Putamen (tissue), 1 donor: ENCODE results near the gene FBXO10.
"Not testable (repeated sequence)": the region's sequence is repeated elsewhere in the genome, so short reads cannot be mapped to it uniquely, and the experiment has no call there.

Source experiments
- DNase-seq: peaks from one replicate; pipeline ENCODE4 v3.0.0-alpha.2; 2016; ENCODE audit warnings: low spot score

FBXO10 gene

DNA sequence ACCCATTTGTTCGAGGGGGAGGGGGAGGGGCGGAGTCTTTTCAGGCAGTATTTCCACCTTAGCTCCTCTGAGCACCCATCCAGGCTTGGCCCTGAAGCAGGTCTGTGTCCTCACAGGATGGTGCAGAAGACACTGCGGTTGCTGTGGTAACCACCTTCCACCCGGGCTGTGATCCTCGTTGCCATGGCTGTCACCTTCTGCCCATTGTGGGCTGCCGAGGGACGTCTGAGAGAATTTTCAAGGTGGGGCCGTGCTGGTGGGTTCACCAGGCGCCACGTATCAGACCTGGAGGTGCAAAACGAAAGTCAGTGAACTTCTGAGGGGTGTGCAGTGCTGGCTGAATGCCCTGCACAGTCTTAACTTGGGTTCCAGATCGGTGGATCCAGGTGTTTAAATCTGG is 63.7 kb downstream of the FBXO10 start:
- DNase-seq, result no peak

DNA sequence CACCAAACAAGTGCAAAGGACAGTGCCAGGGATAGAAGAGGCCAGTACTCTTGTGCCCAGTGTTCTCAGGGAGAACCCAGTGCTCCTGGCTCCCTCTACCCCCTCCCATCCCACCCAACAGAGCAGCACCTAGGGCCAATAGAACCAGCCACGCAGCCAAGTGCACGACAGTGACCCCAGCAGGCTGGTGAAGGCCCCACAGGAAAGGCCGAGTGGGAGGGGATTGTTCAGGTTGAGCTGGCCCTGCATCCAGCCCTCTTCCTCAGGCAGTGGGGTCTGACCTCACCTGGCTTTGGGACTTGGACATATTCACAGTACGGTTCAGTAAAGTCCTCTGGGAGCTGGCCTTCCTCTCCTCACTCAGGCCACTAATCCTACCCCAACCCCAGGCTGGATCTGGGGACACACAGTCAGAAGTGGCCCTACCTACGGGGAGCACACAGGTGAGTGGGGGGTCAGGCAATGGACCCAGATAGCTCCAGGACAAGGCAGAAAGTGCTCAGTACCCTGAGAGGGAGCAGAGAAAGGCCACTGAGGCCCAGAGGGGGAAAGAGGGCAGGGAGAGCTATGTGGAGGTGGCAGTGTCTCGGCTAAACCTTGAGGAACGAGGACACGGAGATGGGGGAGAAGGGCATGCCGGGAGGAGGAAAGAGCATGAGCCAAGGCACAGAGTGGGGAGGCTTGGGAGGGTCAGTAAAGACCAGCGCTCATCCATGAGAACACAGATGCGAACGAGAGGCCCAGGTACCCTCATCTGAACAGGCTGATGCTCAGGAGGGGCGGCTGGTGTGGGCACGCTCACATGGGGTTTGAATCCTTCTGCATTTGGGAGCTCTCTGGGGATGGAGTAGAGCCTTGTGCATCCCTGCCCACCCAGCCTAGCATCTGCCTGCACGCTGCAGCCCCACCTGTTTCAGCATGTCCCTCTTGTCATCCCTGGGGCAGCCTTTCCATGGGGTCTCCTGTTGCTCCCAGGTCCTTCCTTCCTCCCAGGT is 64.9 kb downstream of the FBXO10 start:
- DNase-seq, result no peak

DNA sequence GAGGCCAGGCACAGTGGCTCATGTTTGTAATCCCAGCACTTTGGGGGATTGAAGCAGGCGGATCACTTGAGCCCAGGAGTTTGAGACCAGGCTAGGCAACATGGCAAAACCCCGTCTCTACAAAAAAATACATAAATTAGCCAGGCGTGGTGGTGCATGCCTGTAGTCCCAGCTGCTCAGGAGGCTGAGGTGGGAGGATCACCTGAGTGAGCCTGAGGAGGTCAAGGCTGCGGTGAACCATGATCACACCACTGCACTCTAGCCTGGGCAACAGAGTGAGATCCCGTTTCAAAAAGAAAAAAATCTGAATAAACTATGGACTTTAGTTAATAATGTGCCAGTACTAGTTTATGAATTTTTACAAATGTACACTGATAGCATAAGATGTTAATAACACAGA is 66.1 kb downstream of the FBXO10 start:
- DNase-seq, result not testable (repeated sequence)

DNA sequence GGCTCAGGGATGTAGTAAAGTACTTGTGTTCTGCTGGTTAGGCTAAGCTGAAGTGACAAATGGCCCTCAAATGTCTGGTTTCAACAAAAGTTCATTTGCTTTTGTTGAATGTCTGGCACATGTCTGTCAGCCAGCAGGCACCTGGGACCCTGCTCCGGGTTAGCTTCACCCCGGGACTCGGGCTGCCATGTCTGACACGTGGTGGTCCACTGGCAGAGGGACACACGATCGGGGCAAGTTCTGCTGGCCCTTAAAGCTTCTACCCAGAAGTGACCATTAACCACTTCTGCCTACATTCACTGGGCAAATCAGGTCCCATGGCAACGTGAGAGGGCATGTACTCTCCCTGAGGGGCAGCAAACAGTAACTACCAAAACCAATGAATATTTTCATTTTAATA is 66.6 kb downstream of the FBXO10 start:
- no peak for DNase-seq

DNA sequence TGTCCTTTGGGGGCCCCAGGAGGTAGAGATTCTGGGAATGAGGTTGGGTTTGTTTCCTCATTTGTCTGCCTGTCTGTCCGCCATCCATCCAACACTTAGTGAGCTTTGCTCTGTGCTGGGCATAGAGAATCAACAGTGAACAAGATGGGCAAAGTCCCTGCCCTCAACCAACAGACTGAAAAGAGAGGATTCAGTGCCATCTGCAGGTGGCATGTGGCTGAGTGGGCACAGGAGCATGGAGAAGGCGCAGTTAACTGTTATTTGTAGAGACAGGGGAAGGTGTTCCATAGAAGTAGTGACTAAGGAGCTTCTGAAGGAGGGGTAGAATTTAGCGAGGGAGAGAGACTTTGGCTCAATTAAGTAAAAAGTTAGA is 67.4 kb downstream of the FBXO10 start:
- no peak for DNase-seq

DNA sequence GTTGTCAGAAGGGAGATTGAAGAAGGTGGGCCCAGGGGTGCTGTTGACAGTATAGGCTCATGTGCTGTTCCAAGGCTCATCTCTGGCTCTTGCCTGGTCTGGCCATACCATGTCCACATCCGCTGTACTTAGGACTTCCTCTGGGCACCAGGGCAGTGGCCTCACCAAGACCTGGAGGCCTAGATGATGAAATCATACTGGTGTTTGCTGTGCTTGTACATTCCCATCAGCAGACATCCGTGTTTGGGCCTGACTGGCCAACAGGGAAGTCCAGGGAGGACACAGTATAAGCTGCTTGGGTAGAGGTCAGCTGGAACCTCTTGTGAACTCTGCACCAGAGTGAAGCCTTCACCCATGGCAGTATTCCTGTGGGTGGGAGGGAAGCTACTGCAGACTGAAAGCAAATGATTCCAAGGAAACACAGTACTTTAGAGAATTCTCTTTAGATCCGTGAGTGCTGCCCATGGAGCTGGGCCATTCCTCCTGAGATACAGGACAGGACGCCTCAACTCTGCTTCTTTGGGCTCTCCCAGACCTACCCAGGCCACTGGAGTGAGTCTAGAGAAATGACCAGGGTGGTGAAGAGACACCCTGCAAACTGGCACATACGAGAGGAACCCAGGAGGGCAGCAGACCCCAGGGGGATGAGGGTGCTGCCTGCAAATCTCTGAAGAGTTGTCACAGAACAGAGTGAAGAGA is 67.9 kb downstream of the FBXO10 start:
- DNase-seq, result no peak

DNA sequence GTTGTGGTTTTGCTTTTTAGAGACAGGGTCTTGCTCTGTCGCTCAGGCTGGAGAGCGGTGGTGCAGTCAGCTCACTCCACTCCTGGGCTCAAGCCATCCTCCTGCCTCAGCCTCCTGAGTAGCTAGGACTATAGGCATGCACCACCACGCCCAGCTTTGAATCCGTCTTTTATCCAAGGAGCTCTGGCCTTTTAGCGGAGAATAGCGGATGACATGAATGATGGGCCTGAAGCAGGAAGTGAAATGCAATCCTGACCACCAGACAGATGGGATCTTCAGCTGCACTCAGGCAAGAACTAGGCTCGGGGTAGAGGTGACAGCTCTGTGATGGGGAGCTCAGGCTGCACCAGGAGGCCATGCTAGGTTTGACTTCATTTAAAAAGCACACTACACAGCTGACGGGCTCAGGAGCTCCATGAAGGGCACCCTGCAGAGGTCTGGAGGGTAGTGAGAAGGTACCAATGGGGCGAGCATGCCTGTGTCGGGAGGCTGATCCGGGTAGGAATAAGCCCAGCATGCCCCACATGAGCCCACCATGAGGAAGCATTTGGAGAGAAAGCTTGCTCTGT is 68.5 kb downstream of the FBXO10 start:
- DNase-seq, result no peak

DNA sequence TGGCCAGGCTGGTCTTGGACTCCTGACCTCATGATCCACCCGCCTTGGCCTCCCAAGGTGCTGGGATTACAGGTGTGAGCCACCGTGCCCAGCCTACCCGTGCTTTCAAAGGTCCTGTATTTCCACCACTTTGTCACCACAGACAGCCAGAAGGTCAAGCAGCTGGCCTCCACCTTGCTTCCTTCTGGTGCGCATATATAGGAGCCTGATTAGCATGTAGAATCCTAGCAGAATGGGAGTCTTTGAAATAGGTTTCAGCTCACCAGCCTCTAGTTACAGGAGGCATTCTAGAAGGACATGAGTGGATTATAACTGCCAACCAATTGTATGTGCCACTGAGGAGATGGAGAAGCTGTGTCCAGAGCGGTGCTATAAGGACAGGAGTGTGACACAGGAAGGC is 71.6 kb downstream of the FBXO10 start:
- no peak for DNase-seq

DNA sequence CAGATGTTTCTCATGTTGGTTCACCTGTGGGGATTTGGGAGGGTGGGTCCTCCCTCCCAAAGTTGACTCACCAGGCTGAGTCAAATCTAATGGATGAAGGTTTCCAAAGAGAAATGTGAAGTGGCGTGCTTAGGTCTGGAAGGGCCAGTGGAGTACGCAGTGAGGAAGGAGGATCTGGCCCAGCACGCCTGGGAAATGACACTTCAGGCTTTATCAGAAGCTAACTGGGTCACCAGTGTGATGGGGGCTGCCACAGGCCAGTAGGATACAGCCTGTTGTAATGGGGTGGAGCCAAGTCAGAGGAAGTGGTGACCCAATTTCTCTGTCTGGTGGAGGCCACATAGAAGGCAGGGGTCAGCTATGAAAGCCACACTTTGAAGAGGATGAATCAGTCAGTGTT is 72.4 kb downstream of the FBXO10 start:
- DNase-seq, result no peak

DNA sequence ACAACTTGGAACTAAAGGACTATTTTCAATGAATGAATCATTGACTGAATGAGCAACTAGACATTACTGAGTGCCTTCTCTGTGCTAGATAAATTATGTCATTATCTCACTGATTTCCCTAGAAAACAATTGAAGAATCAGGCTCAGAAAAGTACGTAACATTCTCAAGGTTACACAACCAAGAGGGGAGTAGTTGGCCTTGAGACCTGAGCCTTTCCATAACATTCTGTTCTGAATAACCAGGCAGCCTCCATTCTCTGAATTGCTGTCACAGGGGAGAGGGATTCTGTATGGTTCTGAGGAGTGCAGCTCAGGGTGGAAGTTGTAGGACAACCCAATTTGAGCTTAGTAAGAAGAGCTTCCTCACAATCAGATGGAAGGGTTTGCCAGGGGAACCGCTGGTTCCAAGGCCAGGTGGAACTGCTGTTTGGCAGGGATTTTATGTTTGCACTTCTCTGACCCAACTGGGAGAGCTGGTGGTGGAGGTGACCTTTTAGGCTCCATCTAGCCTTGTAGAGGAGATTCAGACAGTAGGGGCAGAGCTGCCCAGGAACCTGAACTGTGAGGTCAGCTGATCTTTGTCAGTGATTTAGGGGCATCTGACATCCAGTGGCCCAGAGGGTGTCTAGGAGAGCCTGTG is 74.1 kb downstream of the FBXO10 start:
- no peak for DNase-seq

DNA sequence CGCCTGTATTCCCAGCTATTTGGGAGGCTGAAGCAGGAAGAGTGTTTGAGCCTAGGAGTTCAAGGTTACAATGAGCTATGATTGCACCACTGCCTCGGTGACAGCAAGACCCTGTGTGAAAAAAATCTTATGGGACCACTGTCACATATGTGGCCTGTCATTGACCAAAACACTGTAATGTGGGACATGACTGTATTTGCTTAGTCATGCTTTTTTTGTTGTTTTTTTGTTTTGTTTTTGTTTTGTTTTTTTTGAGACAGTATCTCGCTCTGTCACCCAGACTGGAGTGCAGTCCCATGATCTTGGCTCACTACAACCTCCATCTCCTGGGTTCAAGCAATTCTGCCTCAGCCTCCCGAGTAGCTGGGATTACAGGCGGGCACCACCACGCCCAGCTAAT is 76.9 kb downstream of the FBXO10 start:
- DNase-seq, result no peak

DNA sequence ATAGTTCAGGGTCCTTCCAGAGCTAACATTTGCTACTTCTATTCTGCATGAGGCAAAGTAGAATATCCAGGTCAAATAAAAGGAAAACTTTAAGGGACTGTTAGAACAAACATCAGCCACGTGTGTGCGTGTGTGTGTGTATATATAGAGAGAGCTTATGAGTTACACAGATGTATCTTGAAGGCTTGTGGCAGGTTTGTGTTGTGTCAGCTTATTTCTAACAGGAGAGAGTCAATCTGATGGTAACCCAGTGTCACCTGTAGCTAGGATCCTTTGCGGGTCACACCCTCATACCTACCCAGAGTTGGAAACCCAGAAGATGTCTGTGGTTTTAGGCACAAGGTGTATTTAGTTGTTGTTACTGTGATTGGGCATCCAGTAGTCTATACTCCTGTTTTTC is 77.7 kb downstream of the FBXO10 start:
- DNase-seq, result no peak

DNA sequence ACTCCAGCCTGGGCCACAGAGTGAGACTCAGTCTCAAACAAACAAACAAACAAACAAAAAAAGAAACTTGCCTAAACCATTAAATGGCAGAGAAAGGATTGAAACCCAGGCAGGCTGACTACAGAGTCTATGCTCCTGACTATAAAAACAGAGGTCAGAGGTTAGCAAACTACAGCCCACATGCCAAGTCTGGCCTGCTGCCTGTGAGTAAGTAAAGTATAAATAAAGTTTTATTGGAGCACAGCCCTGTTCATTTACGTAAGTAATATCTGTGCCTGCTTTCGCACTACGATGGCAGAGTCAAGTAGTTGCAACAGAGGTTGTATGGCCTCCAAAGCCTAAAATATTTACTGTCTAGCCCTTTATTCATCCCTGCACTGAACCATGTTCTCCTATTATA is 78.9 kb downstream of the FBXO10 start:
- DNase-seq, result no peak

DNA sequence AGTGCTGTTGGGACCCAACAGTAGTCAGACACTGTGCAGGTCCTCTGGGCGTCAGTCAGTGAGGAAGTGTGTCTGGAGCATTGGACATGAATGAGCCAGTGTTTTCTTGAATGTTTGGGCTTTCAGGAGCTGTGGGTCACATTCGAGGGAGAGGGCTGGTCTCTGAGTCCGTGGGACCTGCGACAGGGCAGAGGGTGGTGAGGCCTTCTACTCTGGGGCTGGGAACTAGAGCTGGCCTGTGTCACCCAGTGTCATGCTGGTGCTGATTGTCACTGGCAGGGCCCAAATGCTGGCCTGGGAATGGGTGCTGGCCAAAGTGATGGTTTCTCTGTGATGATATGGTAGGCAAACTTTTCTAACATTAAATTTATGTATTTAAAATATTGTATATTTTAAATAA is 80.2 kb downstream of the FBXO10 start:
- no peak for DNase-seq

DNA sequence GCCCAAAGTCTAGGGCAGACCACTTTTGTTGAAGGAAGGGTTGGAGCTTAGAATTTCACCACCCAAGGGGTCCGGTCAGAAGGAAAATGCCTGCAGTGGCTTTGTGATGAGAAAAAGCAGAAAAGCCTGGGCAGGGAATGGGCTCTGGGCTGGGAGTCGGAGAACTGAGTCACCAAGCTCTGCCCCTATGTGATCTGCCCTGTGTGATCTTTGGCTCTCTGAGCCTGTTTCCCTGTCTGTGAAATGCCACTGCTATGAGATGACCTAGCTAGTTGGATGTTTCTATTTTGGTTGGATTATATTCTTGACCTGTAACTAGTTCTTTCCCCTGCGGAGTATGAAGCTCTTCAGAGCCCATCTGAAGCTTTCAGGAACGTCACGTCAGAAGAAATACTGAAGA is 80.6 kb downstream of the FBXO10 start:
- no peak for DNase-seq

DNA sequence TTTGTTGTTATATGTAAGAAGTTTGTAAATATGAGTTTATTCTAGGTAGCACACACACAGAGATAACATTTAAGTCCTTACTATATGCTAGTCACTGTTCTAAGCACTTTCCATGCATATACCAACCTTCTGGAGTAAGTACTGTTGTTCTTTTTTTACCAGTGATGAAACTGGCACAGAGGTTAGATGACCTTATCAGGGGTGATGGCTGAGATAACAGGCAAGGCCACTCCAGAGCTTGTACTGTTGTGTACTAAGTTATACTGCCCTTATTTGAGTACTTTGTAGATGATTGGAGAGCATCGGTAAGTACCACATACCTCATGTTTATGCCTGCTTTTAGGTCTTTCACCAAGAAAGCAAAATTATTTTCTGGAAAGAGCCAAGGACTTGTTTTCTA is 84.2 kb downstream of the FBXO10 start:
- DNase-seq, result no peak

DNA sequence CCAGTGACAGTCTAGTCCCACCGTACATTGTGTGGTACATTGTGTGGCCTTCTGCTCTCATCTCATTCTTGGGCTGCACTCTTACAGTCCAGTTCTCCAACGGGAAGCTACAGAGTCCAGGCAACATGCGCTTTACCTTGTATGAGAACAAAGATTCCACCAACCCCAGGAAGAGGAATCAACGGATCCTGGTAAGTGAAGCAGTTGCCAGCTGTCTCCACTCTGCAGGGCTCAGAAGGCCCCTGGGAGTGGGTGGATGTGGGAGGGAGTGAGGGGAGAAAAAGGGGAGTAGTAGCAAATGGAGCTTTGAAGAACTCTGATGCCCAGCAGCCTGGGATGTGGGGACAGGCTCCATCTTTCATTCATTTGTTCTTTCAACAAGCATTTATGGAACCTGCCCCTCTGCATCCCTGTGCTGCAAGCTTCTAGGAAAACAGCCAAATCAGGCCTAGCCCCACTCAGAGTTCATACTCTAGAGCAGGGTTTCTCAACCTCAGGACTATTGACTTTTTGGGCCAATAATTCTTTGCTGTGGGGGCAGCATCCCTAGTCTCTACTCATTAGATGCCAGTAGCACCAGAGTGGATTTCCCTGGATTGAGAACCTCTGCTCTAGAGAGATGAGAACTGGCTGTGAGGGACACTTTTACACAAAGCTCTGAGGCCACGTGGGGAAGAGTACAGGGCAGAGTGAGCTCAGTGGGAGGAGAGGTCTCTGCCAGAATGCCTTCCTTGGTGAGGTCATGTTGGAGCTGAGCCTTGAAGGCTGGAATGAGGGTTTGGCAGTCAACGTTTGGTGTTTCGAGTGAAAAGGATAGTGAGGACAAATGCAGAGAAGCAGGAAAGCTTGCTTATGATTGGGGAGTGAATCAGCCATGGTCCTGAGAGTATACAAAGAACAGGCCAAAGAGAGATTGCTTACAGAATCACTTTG is 89.3 kb downstream of the FBXO10 start:
- no peak for DNase-seq

DNA sequence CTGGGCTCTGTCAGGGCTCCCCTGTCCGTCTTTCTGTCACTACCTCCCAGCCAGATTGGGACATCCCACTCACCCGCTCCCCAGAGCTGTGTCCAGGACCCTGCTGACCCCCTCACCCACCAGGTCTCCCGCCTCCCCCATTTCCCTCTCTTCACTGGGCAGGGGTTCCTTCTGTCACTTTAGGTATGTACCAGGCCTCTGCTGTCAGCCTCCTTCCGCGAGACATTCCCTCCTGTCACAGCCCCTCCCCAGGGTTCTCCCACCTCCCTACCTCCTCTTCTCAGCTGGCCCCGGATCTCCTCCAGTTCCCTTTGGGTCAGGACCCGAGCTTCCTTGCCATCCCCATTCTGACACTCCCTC is 89.9 kb downstream of the FBXO10 start:
- DNase-seq, result no peak

DNA sequence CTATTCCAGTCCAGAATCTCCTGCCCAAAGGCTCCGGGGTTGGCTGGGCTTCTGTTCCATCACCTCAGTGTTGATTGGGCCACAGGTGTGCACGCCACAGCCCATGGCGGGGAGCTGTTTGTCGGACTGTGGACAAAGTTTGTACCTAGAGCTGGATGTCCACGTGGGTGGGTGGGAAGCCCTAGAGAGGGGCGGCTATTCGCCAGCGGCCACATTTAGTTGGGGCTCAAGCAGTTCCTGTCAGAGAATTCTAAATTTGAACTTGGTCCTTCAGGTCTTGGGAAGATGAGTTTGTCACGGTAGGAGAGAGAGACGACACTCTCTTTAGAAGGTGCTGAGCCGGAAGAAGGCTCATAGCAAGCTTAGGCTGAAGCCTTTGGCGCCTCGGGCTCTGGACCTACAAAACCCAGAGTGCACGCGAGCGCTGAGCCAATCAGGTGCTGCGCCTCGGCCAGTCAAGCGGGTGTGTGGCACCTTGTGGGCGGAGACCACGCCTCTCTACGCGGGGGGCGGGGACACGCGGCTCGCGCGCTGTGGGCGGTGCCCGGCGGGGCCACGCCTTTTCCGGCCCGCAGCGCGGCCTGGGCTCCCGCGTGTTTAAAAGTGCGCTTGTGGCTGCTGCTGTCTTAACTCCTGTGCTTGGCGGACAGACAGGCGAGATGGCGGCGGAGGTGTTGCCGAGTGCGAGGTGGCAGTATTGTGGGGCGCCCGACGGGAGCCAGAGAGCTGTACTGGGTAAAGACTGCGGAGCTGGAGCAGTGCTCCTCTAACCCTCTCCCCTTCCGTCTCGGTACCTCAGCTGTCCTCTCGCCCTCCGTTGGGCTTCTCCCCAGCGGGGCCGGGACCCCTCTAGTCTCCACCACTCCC is 90.6 kb downstream of the FBXO10 start, which contains the start of gene POLR1E:
Gene POLR1E (plus strand): TSS at position 560 of the 867 bp plus-strand sequence. CDS start 100 bp downstream, at position 660.
- peak; percentile 89 for DNase-seq

DNA sequence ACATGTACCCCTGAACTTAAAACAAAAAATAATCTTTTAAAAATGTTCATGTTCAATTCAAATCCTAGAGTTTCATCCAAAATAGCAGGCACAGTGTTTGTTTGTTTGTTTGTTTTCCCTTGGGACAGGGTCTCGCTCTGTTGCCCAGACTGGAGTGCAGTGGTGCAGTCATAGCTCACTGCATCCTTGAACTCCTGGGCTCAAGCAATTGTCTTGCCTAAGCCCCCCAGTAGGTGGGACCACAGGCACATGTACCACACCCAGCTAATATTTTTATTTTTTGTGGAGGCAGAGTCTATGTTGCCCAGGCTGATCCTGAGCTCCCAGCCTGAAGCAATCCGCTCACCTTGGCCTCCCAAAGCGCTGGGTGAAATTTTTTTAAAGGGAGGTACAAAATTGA is 95.4 kb downstream of the FBXO10 start:
- no peak for DNase-seq
